OCI-LY1 (cell line): ENCODE data around the gene PHKG2.

Experiments
- H2AFZ ChIP-seq: fragments of 200-600 bp; sonication (generic), shearing (Covaris generic); 2 replicates; pipeline ENCODE4 v1.6.0; 2014; ENCODE audit warnings: antibody characterized with exemption, mild to moderate bottlenecking, low read length
- H3F3A ChIP-seq: fragments of 200-600 bp; sonication (generic), shearing (Covaris generic); 2 replicates; pipeline ENCODE4 v1.6.0; 2014; ENCODE audit warnings: mild to moderate bottlenecking, antibody characterized with exemption, low read length, moderate library complexity; ENCODE audit not compliant: insufficient read depth
- H3K27ac ChIP-seq: fragments of 200-600 bp; sonication (generic); 2 replicates; pipeline ENCODE4 v1.5.1; 2014; ENCODE audit warnings: low read length, mixed run types, mild to moderate bottlenecking, low read depth; ENCODE audit not compliant: poor library complexity, severe bottlenecking
- H3K27me3 ChIP-seq: fragments of 200-600 bp; sonication (generic); 2 replicates; pipeline ENCODE4 v1.6.0; 2014; ENCODE audit warnings: antibody characterized with exemption, mild to moderate bottlenecking, low read length, moderate library complexity; ENCODE audit not compliant: insufficient read depth
- H3K36me3 ChIP-seq: fragments of 200-600 bp; sonication (generic); 2 replicates; pipeline ENCODE4 v1.6.1; 2014; ENCODE audit warnings: mild to moderate bottlenecking, antibody characterized with exemption, low read length, moderate library complexity, mixed read lengths; ENCODE audit not compliant: insufficient read depth
- H3K4me1 ChIP-seq: fragments of 200-600 bp; sonication (generic); 2 replicates; pipeline ENCODE4 v1.5.1; 2014; ENCODE audit warnings: mild to moderate bottlenecking, low read length, moderate library complexity; ENCODE audit not compliant: insufficient read depth, severe bottlenecking
- H3K4me2 ChIP-seq: fragments of 200-600 bp; sonication (generic), shearing (Covaris generic); 2 replicates; pipeline ENCODE4 v1.6.1; 2014; ENCODE audit warnings: low read length
- H3K4me3 ChIP-seq: fragments of 200-600 bp; sonication (generic); 2 replicates; pipeline ENCODE4 v1.5.1; 2014; ENCODE audit warnings: low read length, low read depth, mild to moderate bottlenecking, mixed read lengths; ENCODE audit not compliant: poor library complexity, severe bottlenecking
- H3K79me2 ChIP-seq: fragments of 200-600 bp; shearing (Covaris generic); 2 replicates; pipeline ENCODE4 v1.6.1; 2016; ENCODE audit warnings: mixed run types, low read length, mixed read lengths; ENCODE audit not compliant: insufficient read depth
- H3K9ac ChIP-seq: fragments of 200-600 bp; sonication (generic), shearing (Covaris generic); 2 replicates; pipeline ENCODE4 v1.6.1; 2014; ENCODE audit warnings: mild to moderate bottlenecking, low read length, mixed read lengths
- H3K9me2 ChIP-seq: fragments of 200-600 bp; sonication (generic), shearing (Covaris generic); 2 replicates; pipeline ENCODE4 v1.6.1; 2014; ENCODE audit warnings: low read depth, mild to moderate bottlenecking, low read length, mixed read lengths
- H3K9me3 ChIP-seq: fragments of 200-600 bp; shearing (Covaris generic); 2 replicates; pipeline ENCODE4 v1.6.1; 2014; ENCODE audit warnings: low read length, mixed read lengths
- H4K20me1 ChIP-seq: fragments of 200-600 bp; sonication (generic), shearing (Covaris generic); 2 replicates; pipeline ENCODE4 v1.6.0; 2016; ENCODE audit warnings: mild to moderate bottlenecking, low read length; ENCODE audit not compliant: insufficient read depth
- CTCF ChIP-seq: fragments of 200-600 bp; sonication (generic), shearing (Covaris generic); IDR thresholded peaks from 2 replicates; pipeline ENCODE4 v1.5.1; 2017; ENCODE audit warnings: mild to moderate bottlenecking, antibody characterized with exemption, low read length, moderate library complexity, mixed read lengths
- EZH2 ChIP-seq: fragments of 200-600 bp; sonication (generic), shearing (Covaris generic); IDR thresholded peaks from 2 replicates; pipeline ENCODE4 v1.8.0; 2017; ENCODE audit warnings: borderline replicate concordance, mixed run types, mild to moderate bottlenecking, antibody characterized with exemption, low read length, moderate library complexity, mixed read lengths

The PHKG2 gene

GRCh38 chr16:30769379-30770089 is 21.3 kb downstream of the PHKG2 start:
- Histone ChIP-seq H4K20me1 (no peaks in the 10 kb centered on the region), H3K4me1 (peaks cover 4% of the 10 kb centered on the region), H3K4me3 (no peak overlapping the region), H3K4me2 (no peak overlapping the region), H3K9me2 (no peaks in the 10 kb centered on the region), H3K36me3 (peaks cover 96% of the 10 kb centered on the region), H3K27ac (no peak overlapping the region), H3K9ac (no peak overlapping the region), H3F3A (no peaks in the 10 kb centered on the region), H3K9me3 (no peaks in the 10 kb centered on the region), H3K79me2 (no peaks in the 10 kb centered on the region), H2AFZ (no peak overlapping the region), H3K27me3 (no peaks in the 10 kb centered on the region)
- TF ChIP-seq EZH2 (no peak), CTCF (no peak)

GRCh38 chr16:30771726-30772125 is 23.5 kb downstream of the PHKG2 start:
- Histone ChIP-seq H3K27ac (no peak overlapping the region), H3K4me3 (no peak overlapping the region), H3K36me3 (peaks cover 82% of the 10 kb centered on the region), H3F3A (no peaks in the 10 kb centered on the region), H2AFZ (no peak overlapping the region), H4K20me1 (no peaks in the 10 kb centered on the region), H3K4me1 (peaks cover 4% of the 10 kb centered on the region), H3K4me2 (no peak overlapping the region), H3K9me2 (no peaks in the 10 kb centered on the region), H3K79me2 (no peaks in the 10 kb centered on the region), H3K27me3 (no peaks in the 10 kb centered on the region), H3K9me3 (no peaks in the 10 kb centered on the region), H3K9ac (no peak overlapping the region)
- TF ChIP-seq EZH2 (no peak), CTCF (no peak)

- peaks cover 61% of the 10 kb centered on the region for H3K36me3 ChIP-seq
- H3K9me2 ChIP-seq, result no peaks in the 10 kb centered on the region
- H3K27me3 ChIP-seq, result no peaks in the 10 kb centered on the region
- no peaks in the 10 kb centered on the region for H3K79me2 ChIP-seq
- no peaks in the 10 kb centered on the region for H3K4me1 ChIP-seq
- TF ChIP-seq CTCF (no peak), EZH2 (no peak)
- no peaks in the 10 kb centered on the region for H3F3A ChIP-seq
- no peak overlapping the region for H2AFZ ChIP-seq
- no peaks in the 10 kb centered on the region for H3K9me3 ChIP-seq
- H3K9ac ChIP-seq, result no peak overlapping the region
- no peak overlapping the region for H3K27ac ChIP-seq
- no peak overlapping the region for H3K4me2 ChIP-seq
- H4K20me1 ChIP-seq, result no peaks in the 10 kb centered on the region
- no peak overlapping the region for H3K4me3 ChIP-seq
Observed at GRCh38 chr16:30773826-30774225, 25.6 kb downstream of the PHKG2 start.
